ENCODE data around the gene EGR4.

The EGR4 gene

DNA sequence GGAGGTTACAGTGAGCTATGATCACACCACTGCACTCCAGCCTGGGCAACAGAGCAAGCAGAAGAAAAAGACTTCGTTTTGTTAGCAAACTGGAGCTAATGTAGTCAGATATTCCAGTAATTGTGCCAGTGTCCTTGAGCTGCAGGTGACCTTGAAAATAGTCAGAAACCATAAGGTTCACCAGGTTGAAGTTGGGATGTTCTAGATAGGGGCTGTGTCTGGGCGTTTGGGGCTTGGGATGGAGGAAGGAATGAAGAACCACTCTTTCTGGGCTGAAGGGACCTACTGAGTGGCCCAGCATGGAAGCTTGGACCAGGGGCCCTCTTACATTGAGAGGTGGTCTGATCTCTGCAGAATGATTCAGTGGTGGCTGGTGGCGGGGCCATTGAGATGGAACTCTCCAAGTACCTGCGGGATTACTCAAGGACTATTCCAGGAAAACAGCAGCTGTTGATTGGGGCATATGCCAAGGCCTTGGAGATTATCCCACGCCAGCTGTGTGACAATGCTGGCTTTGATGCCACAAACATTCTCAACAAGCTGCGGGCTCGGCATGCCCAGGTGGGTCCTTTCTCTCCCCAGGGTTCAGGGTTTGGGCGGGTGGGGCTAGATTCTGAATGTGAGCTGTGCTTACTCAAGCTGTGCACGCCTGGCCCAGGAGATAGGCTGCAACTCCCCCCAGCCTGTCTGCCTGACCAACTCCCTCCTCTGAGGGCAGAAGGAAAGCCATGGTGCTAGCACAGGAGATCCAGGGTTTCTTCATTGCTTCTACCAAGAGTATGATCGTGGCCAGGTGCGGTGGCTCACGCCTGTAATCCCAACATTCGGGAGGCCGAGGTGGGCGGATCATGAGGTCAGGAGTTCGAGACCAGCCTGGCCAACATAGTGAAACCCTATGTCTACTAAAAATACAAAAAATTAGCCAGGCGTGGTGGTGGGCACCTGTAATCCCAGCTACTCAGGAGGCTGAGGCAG lies 42.2 kb downstream of the EGR4 start:
- 97% methylated on average over 12 of the region's 17 CpGs for WGBS (ENCODE audit: insufficient coverage)
- H3K27me3 ChIP-seq (replicated peaks in 2 of 5; ENCODE audit: control insufficient read depth in 4 of 5, insufficient read depth in 5 of 5, low read length in 4 of 5): no peaks in the 10 kb centered on the region
- peaks cover 0 to 8% (median 0%) of the 10 kb centered on the region in 4 experiments for H3K4me1 ChIP-seq (ENCODE audit: control extremely low read depth in 1 of 4, control insufficient read depth in 4 of 4, insufficient read depth in 4 of 4, low read length in 3 of 4)
- no peak overlapping the region for H3K4me3 ChIP-seq (ENCODE audit: control insufficient read depth in 1 of 7, extremely low read depth in 1 of 7, insufficient read depth in 4 of 7, low read depth in 2 of 7, low read length in 6 of 7)
- CTCF ChIA-PET: interaction anchor here (1.3 to 5.4 kb wide), 3 partner anchors 11 to 39 kb away, joined by 5 to 25 read pairs (median 5); no protein-coding TSS in a partner anchor
- no peak overlapping the region for H3K27ac ChIP-seq (ENCODE audit: insufficient read depth in 1 of 2, low read depth in 1 of 2, low read length in 2 of 2, poor library complexity in 1 of 2, severe bottlenecking in 2 of 2)
- DNase-seq: no peak
- no peaks in the 10 kb centered on the region for H3K9me3 ChIP-seq (ENCODE audit: control extremely low read depth in 1 of 5, control insufficient read depth in 4 of 5, insufficient read depth in 2 of 5, low read depth in 1 of 5, low read length in 4 of 5)
- POLR2A ChIA-PET: no interaction called here
- peaks cover 35 to 94% (median 81%) of the 10 kb centered on the region in 4 experiments for H3K36me3 ChIP-seq (ENCODE audit: control insufficient read depth in 4 of 4, insufficient read depth in 4 of 4, low read length in 3 of 4)

DNA sequence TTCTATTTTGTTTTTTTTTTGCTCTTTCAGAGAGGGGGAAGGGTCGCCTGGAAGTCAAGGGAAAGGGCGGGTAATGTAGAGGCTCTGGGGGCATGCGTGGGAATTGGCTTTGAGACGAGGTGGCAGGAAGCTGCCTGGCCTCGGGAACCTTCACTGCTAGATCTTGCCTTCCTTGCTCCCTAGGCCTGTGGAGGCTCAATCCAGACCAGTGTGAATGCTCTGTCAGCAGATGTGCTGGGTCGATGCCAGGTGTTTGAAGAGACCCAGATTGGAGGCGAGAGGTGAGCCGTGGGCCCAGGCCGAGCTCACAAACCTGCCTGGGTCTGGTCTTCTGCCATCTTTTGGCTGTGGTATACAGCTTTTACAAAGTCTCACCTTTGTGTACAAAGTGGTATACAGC lies 43.7 kb downstream of the EGR4 start:
- CTCF ChIA-PET: interaction anchor here (1.1 to 5.4 kb wide), 3 partner anchors 14 to 41 kb away, joined by 3 to 25 read pairs (median 5); partner anchors contain the start of gene PRADC1
- Histone ChIP-seq H3K36me3 (ENCODE audit: control insufficient read depth in 4 of 4, insufficient read depth in 4 of 4, low read length in 3 of 4) (peaks cover 50 to 98% (median 85%) of the 10 kb centered on the region in 4 experiments), H3K9me3 (ENCODE audit: control extremely low read depth in 1 of 5, control insufficient read depth in 4 of 5, insufficient read depth in 2 of 5, low read depth in 1 of 5, low read length in 4 of 5) (no peaks in the 10 kb centered on the region), H3K4me1 (ENCODE audit: control extremely low read depth in 1 of 4, control insufficient read depth in 4 of 4, insufficient read depth in 4 of 4, low read length in 3 of 4) (peaks cover 0 to 8% (median 0%) of the 10 kb centered on the region in 4 experiments), H3K27ac (ENCODE audit: insufficient read depth in 1 of 2, low read depth in 1 of 2, low read length in 2 of 2, poor library complexity in 1 of 2, severe bottlenecking in 2 of 2) (no peak overlapping the region), H3K27me3 (replicated peaks in 2 of 5; ENCODE audit: control insufficient read depth in 4 of 5, insufficient read depth in 5 of 5, low read length in 4 of 5) (no peaks in the 10 kb centered on the region), H3K4me3 (ENCODE audit: control insufficient read depth in 1 of 7, extremely low read depth in 1 of 7, insufficient read depth in 4 of 7, low read depth in 2 of 7, low read length in 6 of 7) (no peak overlapping the region)
- 92% methylated on average over 9 of the region's 9 CpGs for WGBS (ENCODE audit: insufficient coverage)
- DNase-seq: no peak
- POLR2A ChIA-PET: no interaction called here

DNA sequence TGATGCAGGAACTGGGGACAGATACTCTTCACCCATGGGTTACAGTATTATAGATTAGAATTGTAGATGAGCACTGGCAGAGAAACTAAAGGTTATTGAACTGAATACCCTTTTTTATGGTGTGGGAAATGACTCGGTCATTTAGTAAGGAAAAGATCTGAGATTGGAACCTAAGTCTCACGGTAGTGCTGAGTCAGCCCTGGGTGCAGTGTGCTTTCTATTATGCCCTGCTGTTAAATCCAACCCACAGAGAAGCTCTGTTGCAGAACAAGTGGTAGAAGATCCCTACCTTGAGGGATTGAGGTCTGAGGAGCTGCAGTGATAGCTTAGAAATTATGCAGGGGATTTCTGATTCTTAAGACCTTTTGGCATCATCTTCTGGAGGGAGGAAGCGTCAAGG lies 46.5 kb downstream of the EGR4 start:
- ChIA-PET CTCF (interaction anchor here (1.1 to 1.6 kb wide), 2 partner anchors 24 to 34 kb away, joined by 4 read pairs; no protein-coding TSS in a partner anchor), POLR2A (no interaction called here)
- WGBS (ENCODE audit: insufficient coverage): 80% methylated on average over 2 of the region's 3 CpGs
- Histone ChIP-seq H3K27ac (ENCODE audit: insufficient read depth in 1 of 2, low read depth in 1 of 2, low read length in 2 of 2, poor library complexity in 1 of 2, severe bottlenecking in 2 of 2) (peak overlapping the region in 1 of 2 experiments; percentile 2), H3K9me3 (ENCODE audit: control extremely low read depth in 1 of 5, control insufficient read depth in 4 of 5, insufficient read depth in 2 of 5, low read depth in 1 of 5, low read length in 4 of 5) (no peaks in the 10 kb centered on the region), H3K4me1 (ENCODE audit: control extremely low read depth in 1 of 4, control insufficient read depth in 4 of 4, insufficient read depth in 4 of 4, low read length in 3 of 4) (no peaks in the 10 kb centered on the region), H3K36me3 (ENCODE audit: control insufficient read depth in 4 of 4, insufficient read depth in 4 of 4, low read length in 3 of 4) (peaks cover 48 to 97% (median 87%) of the 10 kb centered on the region in 4 experiments), H3K4me3 (ENCODE audit: control insufficient read depth in 1 of 7, extremely low read depth in 1 of 7, insufficient read depth in 4 of 7, low read depth in 2 of 7, low read length in 6 of 7) (no peak overlapping the region), H3K27me3 (replicated peaks in 2 of 5; ENCODE audit: control insufficient read depth in 4 of 5, insufficient read depth in 5 of 5, low read length in 4 of 5) (no peaks in the 10 kb centered on the region)
- DNase-seq: no peak

DNA sequence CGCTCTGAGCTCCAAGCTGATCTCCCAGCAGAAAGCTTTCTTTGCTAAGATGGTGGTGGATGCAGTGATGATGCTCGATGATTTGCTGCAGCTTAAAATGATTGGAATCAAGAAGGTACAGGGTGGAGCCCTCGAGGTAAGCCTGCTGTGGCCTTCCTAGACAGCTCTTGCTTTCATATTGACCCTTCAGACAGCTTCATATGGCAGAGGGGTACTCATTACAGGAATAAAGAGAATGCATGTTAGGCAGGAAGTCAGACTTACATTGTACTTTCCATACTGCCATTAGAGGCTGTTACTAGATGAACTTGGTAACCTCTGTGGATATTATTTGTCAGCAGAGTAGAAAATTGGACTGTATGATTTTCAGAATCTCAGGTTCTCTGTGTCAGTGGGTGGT lies 48.8 kb downstream of the EGR4 start:
- Histone ChIP-seq H3K36me3 (ENCODE audit: control insufficient read depth in 4 of 4, insufficient read depth in 4 of 4, low read length in 3 of 4) (peaks cover 36 to 91% (median 80%) of the 10 kb centered on the region in 4 experiments), H3K27ac (ENCODE audit: insufficient read depth in 1 of 2, low read depth in 1 of 2, low read length in 2 of 2, poor library complexity in 1 of 2, severe bottlenecking in 2 of 2) (no peak overlapping the region), H3K4me3 (ENCODE audit: control insufficient read depth in 1 of 7, extremely low read depth in 1 of 7, insufficient read depth in 4 of 7, low read depth in 2 of 7, low read length in 6 of 7) (no peak overlapping the region), H3K9me3 (ENCODE audit: control extremely low read depth in 1 of 5, control insufficient read depth in 4 of 5, insufficient read depth in 2 of 5, low read depth in 1 of 5, low read length in 4 of 5) (no peaks in the 10 kb centered on the region), H3K27me3 (replicated peaks in 2 of 5; ENCODE audit: control insufficient read depth in 4 of 5, insufficient read depth in 5 of 5, low read length in 4 of 5) (no peaks in the 10 kb centered on the region), H3K4me1 (ENCODE audit: control extremely low read depth in 1 of 4, control insufficient read depth in 4 of 4, insufficient read depth in 4 of 4, low read length in 3 of 4) (no peaks in the 10 kb centered on the region)
- 100% methylated on average over 2 of the region's 3 CpGs for WGBS (ENCODE audit: insufficient coverage)
- no peak for DNase-seq
- CTCF ChIA-PET: interaction anchor here (1.1 to 1.6 kb wide), 3 partner anchors 9 to 49 kb away, joined by 3 to 7 read pairs (median 5); partner anchors contain the start of gene EGR4
- POLR2A ChIA-PET: interaction anchor here (1.5 kb wide), 1 partner anchor 9 kb away, joined by 3 read pairs; no protein-coding TSS in a partner anchor

DNA sequence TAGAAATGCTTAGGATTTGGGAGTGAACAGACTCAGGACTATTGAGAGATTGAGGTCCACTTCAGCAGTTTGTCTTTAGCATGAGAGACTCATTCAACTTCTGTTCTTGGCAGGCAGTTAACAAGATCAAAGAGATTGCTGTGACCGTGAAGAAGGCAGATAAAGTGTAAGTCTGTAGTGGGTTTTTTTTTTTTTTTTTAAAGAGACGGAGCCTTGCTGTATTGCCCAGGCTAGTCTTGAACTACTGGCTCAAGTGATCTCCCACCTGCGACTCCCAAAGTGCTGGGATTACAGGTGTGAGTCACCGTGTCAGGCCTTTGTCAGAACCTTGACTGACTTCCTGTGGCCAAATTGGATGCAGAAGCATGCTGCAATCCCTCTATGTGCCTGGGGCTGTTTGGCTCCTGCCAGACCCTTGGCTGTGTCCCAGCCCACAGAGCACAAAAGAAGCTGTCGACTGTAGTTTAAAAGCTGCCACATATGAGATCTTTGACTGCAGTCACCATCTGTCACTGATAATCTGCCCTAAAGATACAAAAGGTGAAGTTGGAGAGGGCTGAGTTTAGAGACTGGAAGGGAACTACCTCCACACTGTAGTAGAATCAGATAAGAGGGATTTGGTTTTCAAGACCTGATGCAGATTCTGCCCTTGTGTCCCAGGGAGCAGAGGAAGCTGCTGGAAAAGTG lies 49.3 kb downstream of the EGR4 start:
- Histone ChIP-seq H3K9me3 (ENCODE audit: control extremely low read depth in 1 of 5, control insufficient read depth in 4 of 5, insufficient read depth in 2 of 5, low read depth in 1 of 5, low read length in 4 of 5) (no peaks in the 10 kb centered on the region), H3K4me1 (ENCODE audit: control extremely low read depth in 1 of 4, control insufficient read depth in 4 of 4, insufficient read depth in 4 of 4, low read length in 3 of 4) (no peaks in the 10 kb centered on the region), H3K27ac (ENCODE audit: insufficient read depth in 1 of 2, low read depth in 1 of 2, low read length in 2 of 2, poor library complexity in 1 of 2, severe bottlenecking in 2 of 2) (no peak overlapping the region), H3K4me3 (ENCODE audit: control insufficient read depth in 1 of 7, extremely low read depth in 1 of 7, insufficient read depth in 4 of 7, low read depth in 2 of 7, low read length in 6 of 7) (no peak overlapping the region), H3K27me3 (replicated peaks in 2 of 5; ENCODE audit: control insufficient read depth in 4 of 5, insufficient read depth in 5 of 5, low read length in 4 of 5) (no peaks in the 10 kb centered on the region), H3K36me3 (ENCODE audit: control insufficient read depth in 4 of 4, insufficient read depth in 4 of 4, low read length in 3 of 4) (peaks cover 33 to 91% (median 80%) of the 10 kb centered on the region in 4 experiments)
- WGBS (ENCODE audit: insufficient coverage): 77% methylated on average over 4 of the region's 5 CpGs
- ChIA-PET POLR2A (interaction anchor here (1.5 kb wide), 1 partner anchor 9 kb away, joined by 3 read pairs; no protein-coding TSS in a partner anchor), CTCF (interaction anchor here (1.0 to 1.8 kb wide), 4 partner anchors 8 to 46 kb away, joined by 4 to 7 read pairs (median 5); partner anchors contain the start of genes CCT7 and PRADC1)
- DNase-seq: no peak
